CD4-positive, alpha-beta T cell treated with Interleukin-15 for 1 hour (primary cell): Measurements from ENCODE around the gene SPEM3.

ENCODE experiments used
- DNase-seq: peaks from one replicate; pipeline ENCODE4 v3.0.0-alpha.2; 2020

The SPEM3 gene

GRCh38 chr17:7423679-7424078, 5.0 kb upstream of the SPEM3 start:
- no peak for DNase-seq

- DNase-seq, result no peak
Measured at GRCh38 chr17:7425316-7425715, 3.3 kb upstream of the SPEM3 start, which contains the start of gene SPEM2. SPEM2 (plus strand) TSS chr17:7425616; CDS start chr17:7425689, 73 bp downstream.

GRCh38 chr17:7425756-7426155, 2.9 kb upstream of the SPEM3 start:
- no peak for DNase-seq

GRCh38 chr17:7426203-7426863, 2.3 kb upstream of the SPEM3 start:
- DNase-seq, result no peak

GRCh38 chr17:7426896-7427489, 1.7 kb upstream of the SPEM3 start:
- DNase-seq, result no peak

- no peak for DNase-seq
Measured at GRCh38 chr17:7427549-7427948, 1.1 kb upstream of the SPEM3 start.

GRCh38 chr17:7429722-7430121, 1.1 kb downstream of the SPEM3 start:
- no peak for DNase-seq

- DNase-seq, result no peak
Measured at GRCh38 chr17:7431231-7431630, 2.6 kb downstream of the SPEM3 start.

- no peak for DNase-seq
Measured at GRCh38 chr17:7432296-7432695, 3.6 kb downstream of the SPEM3 start.

- peak; percentile 56 for DNase-seq
Measured at GRCh38 chr17:7435676-7436555, 7.3 kb downstream of the SPEM3 start.

- peak; percentile 85 for DNase-seq
Measured at GRCh38 chr17:7436556-7437368, 8.1 kb downstream of the SPEM3 start.

GRCh38 chr17:7437369-7437863, 8.8 kb downstream of the SPEM3 start:
- DNase-seq, result no peak

GRCh38 chr17:7437950-7438614, 9.4 kb downstream of the SPEM3 start:
- peak; percentile 67 for DNase-seq

GRCh38 chr17:7438656-7439460, 10.2 kb downstream of the SPEM3 start:
- no peak for DNase-seq

- DNase-seq, result no peak
Measured at GRCh38 chr17:7439462-7440112, 10.9 kb downstream of the SPEM3 start, which contains the start of gene FGF11. FGF11 (plus strand) TSS chr17:7439512; CDS start chr17:7439621, 109 bp downstream.

GRCh38 chr17:7440113-7440833, 11.6 kb downstream of the SPEM3 start:
- peak; percentile 33 for DNase-seq

- DNase-seq, result peak; percentile 30
Measured at GRCh38 chr17:7440834-7441195, 12.2 kb downstream of the SPEM3 start.

- no peak for DNase-seq
Measured at GRCh38 chr17:7441266-7441665, 12.6 kb downstream of the SPEM3 start.

- DNase-seq, result no peak
Measured at GRCh38 chr17:7442142-7442541, 13.5 kb downstream of the SPEM3 start.
